Epithelial cell of esophagus (primary cell): ENCODE data around the gene SDHAF1.

Experiments
- DNase-seq: peaks from one replicate; pipeline ENCODE4 v3.0.0; 2010; ENCODE audit warnings: low read depth
- H3K4me3 ChIP-seq: 2 replicates; pipeline ENCODE4 v1.5.1; 2011; ENCODE audit warnings: mild to moderate bottlenecking, low read length, control low read depth
- CTCF ChIP-seq: IDR thresholded peaks from 2 replicates; pipeline ENCODE4 v1.5.1; 2011; ENCODE audit warnings: low read depth, mild to moderate bottlenecking, low read length, control low read depth, inconsistent platforms; ENCODE audit not compliant: insufficient read depth; ENCODE audit errors: missing control alignments

Gene SDHAF1

GRCh38 chr19:36009220-36009619, 14.2 kb downstream of the SDHAF1 start:
- peak overlapping the region; percentile 56 for H3K4me3 ChIP-seq
- TF ChIP-seq CTCF = no peak
- DNase-seq = peak; percentile 72

- H3K4me3 ChIP-seq = peak overlapping the region; percentile 56
- DNase-seq = no peak
- TF ChIP-seq CTCF = no peak
These were observed 14.8 kb downstream of the SDHAF1 start for GRCh38 chr19:36009633-36010379.

- DNase-seq = no peak
- no peak for TF ChIP-seq CTCF
- H3K4me3 ChIP-seq = no peak overlapping the region
These were observed 15.4 kb downstream of the SDHAF1 start for GRCh38 chr19:36010402-36010801.

DNA sequence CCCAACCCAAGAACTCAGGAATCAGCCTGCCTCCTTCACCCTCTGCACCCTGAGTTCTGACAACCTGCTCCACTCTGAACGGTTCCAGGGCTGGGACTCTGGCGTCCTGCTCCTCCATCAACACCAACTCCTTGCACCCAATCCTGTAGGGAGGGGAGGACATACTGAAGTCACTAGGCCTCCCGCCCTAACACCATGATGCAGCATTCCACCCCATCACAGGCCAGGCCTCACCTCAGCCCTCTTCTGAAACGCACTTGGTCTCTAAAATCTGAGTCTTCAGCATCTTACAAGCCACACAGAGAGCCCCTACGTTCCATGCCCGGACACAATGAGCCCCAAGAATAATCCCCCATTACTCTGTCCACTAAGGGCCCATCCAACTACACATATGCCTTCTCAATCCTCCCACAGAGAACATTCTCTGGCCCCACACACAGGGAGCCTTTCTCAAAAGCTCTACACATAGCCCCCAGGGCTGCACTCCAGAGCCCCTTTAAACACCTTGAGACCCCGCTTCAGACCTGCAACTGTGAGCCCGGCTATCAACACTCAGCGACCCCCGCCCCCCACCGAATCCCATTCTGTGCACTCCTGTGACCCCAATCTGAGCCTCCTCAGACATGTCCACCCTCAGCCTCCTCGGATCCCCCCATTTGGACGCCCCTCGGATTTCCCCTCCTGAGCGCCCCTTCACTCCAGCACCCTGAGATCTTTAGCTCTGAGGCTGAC, 18.5 kb downstream of the SDHAF1 start:
- no peak for TF ChIP-seq CTCF
- H3K4me3 ChIP-seq = peak overlapping the region; percentile 84
- no peak for DNase-seq

DNA sequence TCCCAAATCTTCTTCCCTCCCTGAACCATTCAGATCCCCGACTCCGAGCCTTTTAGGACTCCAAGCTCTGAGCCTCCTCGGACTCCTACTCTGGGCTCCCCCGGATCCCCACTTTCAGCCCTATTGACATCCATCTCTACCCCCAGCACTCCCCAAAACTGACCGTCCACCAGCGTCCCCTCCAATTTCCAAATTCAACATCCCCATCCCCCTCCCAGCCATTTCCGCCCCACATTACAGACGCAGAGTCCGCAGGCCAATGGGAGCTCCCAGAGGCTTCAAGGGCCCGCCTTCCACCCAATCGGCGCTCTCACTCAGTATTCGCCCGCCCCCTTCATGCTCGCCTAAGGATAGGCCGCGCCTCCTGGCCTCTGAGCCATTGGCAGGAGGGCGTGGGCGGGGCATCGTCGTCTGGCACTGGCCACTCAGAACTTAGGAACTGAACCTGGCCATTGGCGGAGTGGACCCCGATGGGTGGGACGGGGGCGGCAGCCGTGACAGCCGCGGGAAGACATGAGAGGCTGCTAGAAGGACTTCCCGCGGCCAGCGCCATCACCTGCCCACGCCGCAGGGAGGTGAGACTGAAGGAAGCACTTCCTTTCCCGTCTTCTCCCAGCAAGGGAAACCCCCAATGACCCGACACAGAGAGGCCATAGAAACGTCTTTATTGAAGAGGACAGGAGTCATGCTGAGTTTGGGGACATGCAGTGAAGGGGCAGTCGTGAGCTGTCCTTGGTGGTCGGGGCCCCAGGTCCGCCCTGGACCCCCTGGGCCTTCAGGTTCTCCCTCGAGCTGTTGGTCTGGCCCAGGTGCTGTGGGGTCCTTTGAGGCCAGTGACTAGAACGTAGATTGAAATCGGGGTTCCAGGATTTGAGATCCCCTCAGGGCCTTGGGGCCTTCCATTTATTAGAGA, 19.3 kb downstream of the SDHAF1 start, which contains the start of gene ALKBH6:
Gene ALKBH6, minus strand, starts transcription at position 202 of the 913 bp plus-strand sequence. CDS start 816 bp downstream, outside the sequence.
- no peak for TF ChIP-seq CTCF
- peak; percentile 100 for DNase-seq
- peak within 1 kb of the TSS; percentile 84 for H3K4me3 ChIP-seq

GRCh38 chr19:36019061-36019670, 24.2 kb downstream of the SDHAF1 start:
- H3K4me3 ChIP-seq = no peak overlapping the region
- TF ChIP-seq CTCF = no peak
- no peak for DNase-seq
